GM18505 (cell line): ENCODE measurements around the gene MON2.

ENCODE experiments used
- ATAC-seq: cut with Tn5 transposase; IDR thresholded peaks from one replicate; pipeline ENCODE4 v1.9.1; 2021; ENCODE audit not compliant: unreplicated experiment
- POLR2A ChIP-seq: IDR thresholded peaks from 4 replicates; pipeline ENCODE4 v1.6.1; 2011; ENCODE audit warnings: borderline replicate concordance; ENCODE audit not compliant: insufficient read depth, insufficient read length; ENCODE audit errors: extremely low read depth

MON2 gene

GRCh38 chr12:62649412-62650138, 182.9 kb downstream of the MON2 start:
- no peak for TF ChIP-seq POLR2A
- no peak for ATAC-seq
